GM21576 (cell line): ENCODE measurements around the gene SPDYE17.
"Not testable (repeated sequence)": the region's sequence is repeated elsewhere in the genome, so short reads cannot be mapped to it uniquely, and the experiment has no call there.

Experiments used
- ATAC-seq: cut with Tn5 transposase; IDR thresholded peaks from one replicate; pipeline ENCODE4 v1.9.1; 2021; ENCODE audit warnings: mild to moderate bottlenecking, moderate library complexity; ENCODE audit not compliant: unreplicated experiment

The SPDYE17 gene

GRCh38 chr7:76999474-77000107 is 32.6 kb downstream of the SPDYE17 start:
- ATAC-seq, result not testable (repeated sequence)

GRCh38 chr7:76998764-76999450 is 33.3 kb downstream of the SPDYE17 start:
- not testable (repeated sequence) for ATAC-seq

GRCh38 chr7:76998285-76998589 is 33.9 kb downstream of the SPDYE17 start:
- ATAC-seq, result no peak

GRCh38 chr7:76997381-76998284 is 34.5 kb downstream of the SPDYE17 start:
- ATAC-seq, result no peak

- not testable (repeated sequence) for ATAC-seq
Observed at GRCh38 chr7:76996932-76997331, 35.2 kb downstream of the SPDYE17 start.

- ATAC-seq, result not testable (repeated sequence)
Observed at GRCh38 chr7:76994286-76994685, 37.9 kb downstream of the SPDYE17 start.

GRCh38 chr7:76993831-76994230 is 38.3 kb downstream of the SPDYE17 start:
- not testable (repeated sequence) for ATAC-seq

GRCh38 chr7:76992871-76993270 is 39.3 kb downstream of the SPDYE17 start:
- not testable (repeated sequence) for ATAC-seq

- not testable (repeated sequence) for ATAC-seq
Observed at GRCh38 chr7:76992204-76992603, 40.0 kb downstream of the SPDYE17 start.

GRCh38 chr7:76990202-76990601 is 42.0 kb downstream of the SPDYE17 start:
- ATAC-seq, result not testable (repeated sequence)

- ATAC-seq, result not testable (repeated sequence)
Observed at GRCh38 chr7:76985924-76986717, 46.0 kb downstream of the SPDYE17 start.

- peak; percentile 98 for ATAC-seq
Observed at GRCh38 chr7:76984784-76985136, 47.4 kb downstream of the SPDYE17 start.

- ATAC-seq, result peak; percentile 7
Observed at GRCh38 chr7:76983937-76984783, 48.0 kb downstream of the SPDYE17 start.

GRCh38 chr7:76983333-76983732 is 48.8 kb downstream of the SPDYE17 start:
- ATAC-seq, result not testable (repeated sequence)

GRCh38 chr7:76982501-76982900 is 49.7 kb downstream of the SPDYE17 start:
- not testable (repeated sequence) for ATAC-seq

- not testable (repeated sequence) for ATAC-seq
Observed at GRCh38 chr7:76981187-76981970, 50.8 kb downstream of the SPDYE17 start.

- ATAC-seq, result not testable (repeated sequence)
Observed at GRCh38 chr7:76980576-76980975, 51.6 kb downstream of the SPDYE17 start.

GRCh38 chr7:76977761-76978367 is 54.3 kb downstream of the SPDYE17 start:
- not testable (repeated sequence) for ATAC-seq
